A549 treated with RU486 at 1 μM for 4 hours (cell line): ENCODE measurements around the gene STING1. TPM values are rescaled to one million over a fixed set of nuclear protein-coding genes. Genes with fewer than 3 reads are reported as not detected.

ENCODE experiments used
- total RNA-seq: library from RNA; stranded (reverse); fragments of 200-300 nt; extraction: Qiagen RNA extraction; gene quantifications from 5 replicates; pipeline ENCODE4 v1.2.3, GENCODE V29; 2022; ENCODE audit warnings: low read depth

STING1 gene
- 0.85 to 1.4 TPM (median 0.98 TPM) in 5 replicates for total RNA-seq

DNA sequence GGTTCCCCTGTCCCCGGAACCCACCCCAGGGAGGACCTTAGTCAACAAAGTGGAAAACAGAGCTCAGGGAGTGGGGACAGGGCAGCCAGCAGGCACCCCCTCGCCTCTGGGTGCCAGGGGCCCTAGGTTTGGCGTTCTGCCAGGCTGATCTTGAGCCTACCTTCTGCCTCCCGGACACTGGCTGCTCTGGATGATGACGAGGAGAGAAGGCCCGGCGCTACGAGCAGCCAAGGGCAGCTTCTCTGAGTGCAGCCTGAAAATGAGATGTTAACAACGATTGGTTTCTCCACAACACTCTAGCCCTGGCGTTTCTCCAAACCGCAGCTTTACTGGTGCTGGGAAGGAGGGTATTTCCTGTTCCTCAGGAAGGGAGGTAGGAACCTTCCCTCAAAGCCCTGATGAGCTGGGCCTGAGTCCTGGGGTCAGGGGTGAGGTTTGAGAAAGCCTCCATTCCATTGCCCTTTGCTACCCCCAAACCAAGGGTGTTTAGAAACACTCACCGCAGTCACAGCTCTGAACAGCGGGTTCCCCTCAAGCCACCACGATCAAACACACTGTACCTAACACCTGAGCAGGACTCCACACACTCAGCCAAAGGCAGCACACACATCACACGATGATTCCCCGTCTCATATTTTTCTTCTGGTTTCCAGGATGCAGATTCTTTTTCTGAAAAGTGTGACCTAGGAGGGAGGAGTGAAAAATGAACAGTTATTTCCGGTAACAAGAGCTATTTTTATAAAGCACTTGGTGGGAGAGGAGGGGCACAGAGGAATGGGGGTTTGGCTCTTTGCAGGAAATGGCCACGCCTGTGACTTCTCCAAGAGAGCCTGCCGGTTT, at the start of gene STING1:
Gene STING1 (minus strand): TSS at position 709 of the 840 bp plus-strand sequence. CDS start 1,054 bp downstream, outside the sequence.

GRCh38 chr5:139470821-139471300, 11.7 kb downstream of the STING1 start, which contains the start of gene SMIM33:
Gene SMIM33 (plus strand): TSS chr5:139471004. CDS start chr5:139471122, 118 bp downstream.

GRCh38 chr5:139462586-139463276, 19.8 kb downstream of the STING1 start, which contains the start of gene ECSCR:
Gene ECSCR (minus strand): TSS chr5:139462743. CDS start chr5:139462670, 73 bp downstream.

DNA sequence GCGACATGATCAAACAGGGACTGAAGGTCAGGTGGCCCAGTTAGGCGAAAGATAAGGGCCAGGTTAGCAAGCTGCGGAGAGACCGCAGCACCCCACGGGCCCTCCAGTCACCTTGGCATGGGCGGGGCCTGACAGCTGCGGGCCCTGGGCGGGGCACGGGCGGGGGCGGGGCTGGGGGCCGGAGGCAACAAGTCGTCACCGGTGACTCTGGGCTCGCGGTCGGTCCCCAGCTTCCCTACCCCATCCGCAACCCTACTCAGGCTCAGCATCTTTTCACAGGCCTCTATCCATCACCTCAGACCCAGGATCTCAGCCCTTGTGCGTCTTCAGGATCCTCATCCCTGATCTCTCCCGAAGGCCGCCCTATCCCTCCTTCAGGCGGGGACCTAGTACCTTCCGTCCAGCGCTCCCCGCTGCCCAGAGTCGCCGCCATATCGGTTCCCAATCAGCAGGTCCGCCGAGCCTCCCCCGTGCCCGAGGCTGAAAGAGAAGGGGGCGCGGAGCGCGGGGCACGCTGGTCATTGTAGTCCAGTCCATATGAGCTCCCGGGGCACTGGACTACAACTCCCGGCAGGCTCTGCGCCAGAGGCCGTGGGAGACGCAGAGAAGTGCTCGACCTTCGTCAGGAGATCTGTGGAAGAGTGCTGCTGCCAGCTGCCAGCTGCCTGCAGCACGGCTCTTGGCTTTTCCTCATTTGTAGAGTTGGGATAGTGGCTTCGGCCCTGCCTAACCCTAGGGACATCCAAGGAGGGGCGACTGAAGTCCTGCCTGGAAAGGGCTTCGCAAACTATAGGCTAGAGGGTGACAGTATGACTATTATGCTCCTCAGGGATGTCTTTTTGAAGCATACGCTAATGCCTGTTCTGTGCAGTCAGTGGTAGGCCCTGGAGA, 43.3 kb downstream of the STING1 start, which contains the start of gene DNAJC18:
Gene DNAJC18 (minus strand): TSS at position 513 of the 891 bp plus-strand sequence. CDS start 80 bp downstream, at position 433.

Other genes starting within 250 kb of the STING1 start
- gene MATR3, start 189.0 kb downstream of the STING1 start, total RNA-seq, result 102 to 202 TPM (median 189 TPM) in 5 replicates
- 84.0 to 112 TPM (median 91.8 TPM) in 5 replicates for gene PAIP2, start 140.9 kb downstream of the STING1 start, total RNA-seq
- 0.87 to 1.6 TPM (median 1.3 TPM) in 5 replicates for gene SLC23A1, start 99.5 kb downstream of the STING1 start, total RNA-seq
- gene MZB1, start 92.8 kb downstream of the STING1 start, total RNA-seq, result not detected in 5 replicates
- 0.19 to 0.34 TPM (median 0.27 TPM) in 5 replicates for gene PROB1, start 87.7 kb downstream of the STING1 start, total RNA-seq
- 4.1 to 6.0 TPM (median 5.0 TPM) in 5 replicates for gene SPATA24, start 78.7 kb downstream of the STING1 start, total RNA-seq
- 7.3 to 9.7 TPM (median 7.8 TPM) in 5 replicates for gene DNAJC18, start 43.2 kb downstream of the STING1 start, total RNA-seq
- not detected in 5 replicates for gene ECSCR, start 20.0 kb downstream of the STING1 start, total RNA-seq
- gene SMIM33, start 11.8 kb downstream of the STING1 start, total RNA-seq, result not detected in 5 replicates
- gene UBE2D2, start 78.6 kb upstream of the STING1 start, total RNA-seq, result 108 to 160 TPM (median 157 TPM) in 5 replicates
- gene CXXC5, start 165.6 kb upstream of the STING1 start, total RNA-seq, result 17.1 to 24.9 TPM (median 21.3 TPM) in 5 replicates